HG03457 (cell line): ENCODE measurements around the gene INSIG1.

Source experiments
- ATAC-seq: cut with Tn5 transposase; IDR thresholded peaks from one replicate; pipeline ENCODE4 v1.9.1; 2021; ENCODE audit warnings: moderate number of reproducible peaks; ENCODE audit not compliant: unreplicated experiment

INSIG1 gene

DNA sequence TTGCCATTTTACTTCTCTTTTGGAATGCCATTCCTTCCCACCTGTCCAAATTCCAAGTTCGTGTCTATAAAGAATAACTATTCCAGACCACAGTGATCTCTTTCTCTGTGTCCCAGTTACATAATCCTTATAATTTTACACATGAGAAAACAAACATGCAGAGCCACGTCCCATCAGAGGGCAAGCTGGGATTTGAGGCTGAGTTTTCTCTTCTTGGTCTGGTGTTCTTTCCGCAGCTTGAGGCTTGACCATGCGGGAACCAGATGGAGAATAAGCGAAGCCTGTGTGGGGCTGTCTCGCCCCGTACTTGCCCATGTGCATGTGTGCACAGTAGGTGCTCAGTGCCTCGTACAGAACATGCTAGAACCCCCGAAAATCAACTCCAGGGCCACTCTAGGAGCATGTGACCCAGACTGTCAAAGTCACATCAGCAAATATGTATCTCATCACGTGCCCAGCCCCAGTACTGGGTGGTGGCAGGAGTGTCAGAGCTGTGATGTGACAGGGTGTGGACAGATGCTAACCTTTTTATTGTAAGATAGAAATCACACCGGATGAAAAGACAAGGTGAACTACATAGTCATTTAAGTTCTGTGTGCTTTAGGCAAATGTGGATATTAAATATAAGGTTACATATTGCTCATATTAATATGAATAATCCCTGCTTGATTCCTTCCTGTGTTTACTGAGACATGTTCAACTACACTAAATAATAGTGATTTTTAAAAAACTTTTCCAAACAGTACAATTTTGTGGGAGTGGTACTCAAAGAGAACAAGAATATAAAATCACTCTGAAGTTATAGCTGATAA lies 3.2 kb downstream of the INSIG1 start:
- no peak for ATAC-seq

GRCh38 chr7:155303039-155303593 lies 5.4 kb downstream of the INSIG1 start:
- no peak for ATAC-seq

DNA sequence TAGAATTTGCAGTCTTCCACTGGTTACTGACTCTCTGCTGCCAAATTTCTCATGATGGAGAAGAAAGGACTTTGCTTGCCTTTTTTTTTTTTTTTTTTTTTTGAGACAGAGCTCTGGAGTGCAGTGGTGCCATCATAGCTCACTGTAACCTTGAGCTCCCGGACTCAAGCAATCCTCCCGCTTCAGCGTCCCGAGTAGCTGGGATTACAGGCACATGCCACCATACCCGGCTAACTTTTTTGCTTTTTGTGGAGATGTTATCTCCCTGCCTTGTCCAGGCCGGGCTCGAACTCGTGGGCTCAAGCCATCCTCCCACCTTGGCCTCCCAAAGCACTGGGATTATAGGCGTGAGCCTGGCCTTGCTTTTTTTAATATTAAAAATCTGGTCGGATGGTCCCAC lies 6.2 kb downstream of the INSIG1 start:
- ATAC-seq = no peak

DNA sequence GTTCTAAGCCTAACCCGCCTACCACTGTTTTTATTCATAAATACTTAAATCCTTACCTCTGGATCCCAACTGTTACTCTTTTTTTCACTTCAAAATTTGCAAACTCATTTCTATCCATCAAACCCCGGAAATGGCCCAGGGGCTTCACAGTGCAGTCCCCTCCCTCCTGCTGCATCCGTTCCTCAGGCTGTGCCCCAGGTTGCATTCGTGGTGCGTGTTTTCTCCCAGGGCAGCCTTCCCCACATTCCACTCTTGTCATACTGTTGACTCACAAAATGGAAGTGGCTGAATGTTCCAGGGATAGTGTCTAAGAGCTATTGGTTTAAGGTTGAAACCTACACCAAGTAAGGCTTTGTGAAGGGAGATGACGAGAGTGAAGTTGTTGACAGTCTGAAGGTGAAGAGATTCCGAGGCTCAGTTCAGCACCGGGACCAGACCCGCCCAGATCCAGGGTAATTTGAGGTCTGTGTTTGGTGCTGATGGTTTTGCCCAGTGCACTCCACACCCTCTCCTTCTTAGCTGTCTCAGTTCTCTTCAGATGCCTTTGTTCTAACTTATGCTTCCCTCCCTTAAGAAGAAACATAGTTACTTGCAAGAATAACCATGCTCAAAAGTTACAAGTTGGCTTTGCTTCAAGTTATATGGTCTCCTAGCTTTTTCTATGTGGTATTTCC lies 7.7 kb downstream of the INSIG1 start:
- ATAC-seq = no peak

- ATAC-seq = no peak
Measured at GRCh38 chr7:155306673-155307470, 9.2 kb downstream of the INSIG1 start.

GRCh38 chr7:155308330-155309020 lies 10.8 kb downstream of the INSIG1 start:
- no peak for ATAC-seq

DNA sequence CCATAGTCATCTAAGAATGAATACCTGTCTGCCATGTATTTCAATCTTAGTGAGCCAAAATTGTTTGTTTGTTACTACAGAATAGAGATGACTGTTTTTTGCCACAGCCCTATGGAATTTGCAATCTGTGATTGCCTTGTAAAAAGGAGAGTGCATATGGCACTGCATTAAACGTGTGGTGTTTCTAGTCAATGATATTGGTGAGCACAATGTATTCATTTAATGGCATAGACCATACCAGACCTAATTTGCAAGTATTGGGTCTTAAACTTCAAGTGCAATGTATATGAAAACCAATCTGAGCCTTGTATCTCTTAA lies 11.3 kb downstream of the INSIG1 start:
- ATAC-seq = no peak

GRCh38 chr7:155310425-155311114 lies 12.9 kb downstream of the INSIG1 start:
- no peak for ATAC-seq

DNA sequence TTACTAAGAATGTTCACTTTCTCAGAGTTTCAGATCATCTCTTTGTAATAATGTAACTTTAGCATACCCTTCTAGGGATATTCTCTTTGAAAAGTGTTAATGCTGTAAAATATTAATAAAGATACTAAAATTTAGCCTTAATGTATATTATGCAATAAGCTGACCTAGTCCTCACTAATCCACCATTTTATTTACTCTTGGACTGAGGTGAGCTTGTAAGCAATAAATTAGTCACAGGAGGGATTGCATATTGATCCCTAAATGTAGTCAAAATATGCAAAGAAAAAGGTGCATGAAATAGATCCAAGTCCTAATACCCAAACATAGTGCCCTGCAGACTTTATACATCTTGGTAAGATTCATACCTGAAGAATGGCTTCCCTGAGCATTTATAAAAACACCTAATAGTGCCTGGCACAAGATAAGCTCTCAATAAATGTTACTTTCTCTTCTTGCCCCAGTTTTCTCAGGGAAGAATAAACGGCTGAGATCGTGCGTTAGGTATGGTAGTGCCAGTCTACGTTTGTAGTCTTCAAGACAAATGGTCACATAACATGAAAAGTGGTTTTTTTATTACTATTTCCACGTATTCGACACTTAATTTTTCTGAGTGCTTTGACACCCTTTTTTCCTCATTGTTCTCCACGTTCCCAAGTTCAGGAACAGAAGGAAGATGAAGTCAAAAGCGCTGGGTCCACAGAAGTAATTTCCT lies 14.3 kb downstream of the INSIG1 start:
- ATAC-seq = no peak

DNA sequence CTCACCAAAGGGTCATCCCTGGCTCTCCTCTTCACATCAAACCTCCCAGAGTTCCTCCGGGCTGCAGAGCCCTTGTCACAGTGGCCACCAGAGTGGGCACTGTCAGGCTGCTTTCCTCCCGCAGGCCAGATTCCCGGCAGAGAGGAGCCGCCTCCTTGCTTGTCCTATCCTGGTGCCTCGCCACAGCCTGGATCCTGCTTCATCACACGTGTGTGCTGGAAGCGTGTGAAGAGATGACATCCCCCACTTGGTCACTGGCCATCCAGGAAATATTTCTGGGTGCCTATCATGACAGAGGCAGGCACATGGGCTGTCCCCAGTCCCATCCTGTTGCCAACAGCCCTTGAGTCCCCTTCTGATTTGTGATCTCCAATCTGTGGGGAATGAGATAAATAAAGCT lies 15.0 kb downstream of the INSIG1 start:
- ATAC-seq = no peak

GRCh38 chr7:155313096-155313495 lies 15.4 kb downstream of the INSIG1 start:
- ATAC-seq = no peak

DNA sequence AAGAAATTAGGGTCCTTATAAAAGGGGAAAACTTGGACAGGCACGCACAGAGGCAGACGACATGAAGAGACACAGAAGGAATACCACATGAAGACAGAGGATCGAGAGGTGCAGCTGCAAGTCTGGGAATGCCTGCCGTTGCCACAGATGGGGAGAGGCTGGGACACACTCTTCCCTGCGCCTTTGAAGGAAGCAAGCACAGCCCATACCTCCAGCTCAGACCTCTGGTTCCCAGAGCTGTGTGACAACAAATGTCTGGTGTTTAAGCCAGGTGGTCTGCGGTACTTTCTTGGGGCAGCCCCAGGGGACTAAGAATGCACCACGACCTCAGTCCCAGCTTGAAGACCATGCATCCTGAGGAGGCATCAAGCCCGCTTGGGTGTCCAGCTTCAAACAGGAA lies 18.3 kb downstream of the INSIG1 start:
- no peak for ATAC-seq

- ATAC-seq = no peak
Measured at GRCh38 chr7:155316427-155317113, 18.9 kb downstream of the INSIG1 start.

DNA sequence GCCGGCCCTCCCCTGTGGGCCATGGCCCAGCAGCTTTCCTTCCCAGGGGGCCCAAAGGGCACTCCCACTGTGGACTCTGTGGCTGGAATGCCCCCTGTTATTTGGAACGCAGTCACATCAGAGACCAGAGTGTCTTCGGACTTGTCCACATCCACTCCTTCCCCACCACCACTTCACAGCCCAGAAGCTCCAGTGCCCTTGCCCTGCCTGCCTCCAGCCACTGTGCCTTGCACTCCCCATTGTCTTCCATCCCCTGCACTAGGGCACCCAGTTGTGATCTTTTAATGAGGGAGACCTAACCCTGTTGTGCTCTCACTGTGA lies 19.4 kb downstream of the INSIG1 start:
- no peak for ATAC-seq

GRCh38 chr7:155318245-155318644 lies 20.6 kb downstream of the INSIG1 start:
- ATAC-seq = no peak

DNA sequence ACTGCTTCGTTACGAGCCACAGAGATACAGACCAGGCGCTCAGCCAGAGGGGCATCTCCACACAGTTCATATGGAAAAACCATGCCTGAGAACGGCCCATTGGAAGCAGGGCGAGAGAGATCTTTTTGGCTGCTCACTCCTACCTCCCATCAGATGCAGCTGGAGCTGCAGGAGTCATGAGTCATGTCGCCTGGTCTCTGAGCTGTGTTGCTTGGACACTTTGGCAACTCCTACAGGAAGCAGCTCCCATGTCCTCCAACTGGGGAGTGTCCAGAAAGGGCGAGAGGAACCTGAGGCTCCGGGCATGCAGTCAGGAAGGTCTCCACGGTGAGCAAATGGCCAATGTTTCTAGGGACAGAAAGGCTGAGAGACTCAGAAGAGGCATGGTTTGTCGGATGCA lies 24.9 kb downstream of the INSIG1 start:
- no peak for ATAC-seq

GRCh38 chr7:155323001-155323638 lies 25.4 kb downstream of the INSIG1 start:
- no peak for ATAC-seq

- ATAC-seq = no peak
Measured at GRCh38 chr7:155324012-155324917, 26.6 kb downstream of the INSIG1 start.
